Mononuclear cell (primary cell): ENCODE measurements around the gene RIPPLY2. TPM values are rescaled to one million over a fixed set of nuclear protein-coding genes. Genes with fewer than 3 reads are reported as not detected.
"Not testable (repeated sequence)": the region's sequence is repeated elsewhere in the genome, so short reads cannot be mapped to it uniquely, and the experiment has no call there.

Experiments used
- H3K27me3 ChIP-seq: 2 replicates; pipeline ENCODE4 v1.6.0; 2011; ENCODE audit warnings: low read length, control low read depth; ENCODE audit not compliant: insufficient read depth
- H3K4me1 ChIP-seq: 2 replicates; pipeline ENCODE4 v1.5.1; 2011; ENCODE audit warnings: mild to moderate bottlenecking, low read length, control low read depth; ENCODE audit not compliant: insufficient read depth
- H3K4me3 ChIP-seq: 2 replicates; pipeline ENCODE4 v1.5.1; 2011; ENCODE audit warnings: mild to moderate bottlenecking, low read length, moderate library complexity
- H3K9me3 ChIP-seq: 2 replicates; pipeline ENCODE4 v1.5.1; 2011; ENCODE audit warnings: low read depth, mild to moderate bottlenecking, control low read depth, low read length
- total RNA-seq: library from RNA; depleted of rRNA; stranded (reverse); fragments of >200 nt; gene quantifications from one replicate; pipeline ENCODE4 v1.2.3, GENCODE V29; 2012

Gene RIPPLY2
- total RNA-seq, 1 donor: under 0.01 TPM

DNA sequence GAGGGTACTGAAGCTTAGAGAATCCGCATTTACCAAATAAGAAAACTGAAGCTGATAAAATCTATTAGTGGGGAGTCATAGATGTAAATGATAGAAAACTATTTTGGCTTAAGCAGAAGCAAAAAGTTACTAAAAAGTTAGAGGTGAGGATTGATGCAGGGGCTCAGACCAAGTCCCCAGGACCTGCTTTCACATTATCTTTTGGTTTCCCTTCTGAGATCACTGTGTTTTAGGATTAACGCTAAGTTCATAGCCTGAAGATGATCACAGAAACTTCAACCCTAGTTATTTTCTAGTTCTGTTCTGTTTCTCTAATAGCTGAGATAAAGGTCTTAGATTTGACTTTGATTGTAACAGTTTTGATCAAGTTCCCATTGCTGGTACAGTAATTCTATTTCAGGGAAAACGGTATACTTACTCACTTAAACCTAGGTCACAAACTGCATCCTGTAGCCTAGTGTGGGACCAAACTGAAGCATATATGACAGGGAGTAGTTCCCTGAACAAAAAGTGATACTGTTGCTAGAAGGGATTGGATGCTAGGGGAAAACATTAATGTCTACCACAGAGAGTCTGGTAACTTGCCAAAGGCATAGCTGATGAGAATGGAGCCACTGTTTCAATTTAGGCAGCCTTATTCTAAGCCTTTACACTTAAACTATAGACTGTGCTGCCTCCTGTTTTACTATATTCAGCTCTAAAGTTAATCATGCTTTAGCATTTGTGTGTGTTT, 19.4 kb downstream of the RIPPLY2 start:
- Histone ChIP-seq H3K4me3 (no peak overlapping the region), H3K9me3 (no peaks in the 10 kb centered on the region), H3K4me1 (peaks cover 12% of the 10 kb centered on the region), H3K27me3 (no peaks in the 10 kb centered on the region)

DNA sequence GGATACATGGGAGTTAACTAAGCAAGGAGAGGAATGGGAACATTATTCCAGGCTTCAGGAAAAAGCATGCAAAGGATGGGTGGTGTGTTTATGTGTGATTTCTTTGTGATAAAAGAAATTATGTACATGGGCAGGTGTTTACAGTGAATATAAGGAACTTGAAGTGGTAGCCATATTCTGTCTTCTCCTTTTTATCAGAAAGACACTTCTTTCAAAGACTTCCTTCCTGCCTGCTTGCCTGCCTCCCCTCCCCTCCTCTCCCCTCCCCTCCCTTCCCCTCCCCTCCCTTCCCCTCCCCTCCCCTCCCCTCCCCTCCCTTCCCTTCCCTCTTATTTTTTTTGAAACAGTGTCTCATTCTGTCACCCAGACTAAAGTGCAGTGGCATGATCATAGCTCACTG, 20.7 kb downstream of the RIPPLY2 start:
- Histone ChIP-seq H3K4me1 (peaks cover 9% of the 10 kb centered on the region), H3K9me3 (no peaks in the 10 kb centered on the region), H3K27me3 (no peaks in the 10 kb centered on the region), H3K4me3 (no peak overlapping the region)

DNA sequence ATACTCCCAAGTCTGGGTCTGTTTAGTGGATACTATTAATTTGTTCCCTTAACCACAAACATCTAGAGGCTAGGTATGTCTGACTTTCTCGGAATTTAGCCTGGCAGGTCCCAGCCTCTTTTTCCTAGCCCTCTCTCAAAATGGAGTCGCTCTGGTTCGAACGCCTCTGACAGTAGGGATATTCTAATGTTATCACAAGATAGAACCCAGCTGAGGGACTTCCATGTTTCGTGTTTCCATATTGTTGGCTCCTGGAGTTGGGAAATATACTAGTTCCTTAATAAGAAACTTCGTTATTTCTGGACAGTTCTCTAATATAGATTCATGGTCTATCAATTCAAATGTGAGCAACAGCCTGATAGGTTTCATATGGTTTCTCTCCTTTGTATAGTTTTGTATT, 22.7 kb downstream of the RIPPLY2 start:
- Histone ChIP-seq H3K4me3 (no peak overlapping the region), H3K27me3 (no peaks in the 10 kb centered on the region), H3K4me1 (peaks cover 9% of the 10 kb centered on the region), H3K9me3 (no peaks in the 10 kb centered on the region)

DNA sequence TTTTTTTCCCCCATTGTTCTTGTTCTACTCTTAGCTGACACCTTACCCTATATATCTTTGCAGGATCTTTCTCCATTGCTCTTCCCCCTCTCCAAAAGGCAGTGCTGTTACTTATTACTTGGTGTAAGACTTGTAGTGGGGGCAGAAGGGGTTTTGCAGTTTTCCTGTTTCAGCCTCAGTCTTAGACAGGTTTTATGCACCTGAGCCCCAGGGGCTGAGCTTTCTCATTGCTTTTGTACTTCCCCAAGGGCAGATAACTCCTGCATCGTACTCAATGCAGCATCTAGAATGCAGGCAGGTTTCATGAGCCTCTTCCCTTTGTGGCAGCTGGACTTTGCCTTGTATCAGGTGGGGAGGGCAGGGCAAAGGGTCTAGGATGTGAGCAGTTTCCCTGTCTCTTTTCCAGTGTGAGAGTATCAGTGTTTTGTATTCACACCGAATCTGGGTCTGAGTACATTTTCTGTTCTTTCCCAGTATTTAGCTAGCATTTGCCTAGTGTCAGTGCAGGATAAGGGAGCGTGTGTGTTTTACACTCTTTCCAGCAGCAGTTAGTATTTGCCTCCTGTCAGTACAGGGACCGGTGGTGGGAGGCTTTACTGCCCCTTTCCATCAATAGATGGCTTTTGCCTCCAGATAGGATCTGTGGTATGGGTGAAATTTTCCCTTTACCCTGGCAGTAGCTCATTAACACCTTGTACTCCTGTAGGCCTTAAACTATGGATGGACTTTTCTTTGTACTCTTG, 25.9 kb downstream of the RIPPLY2 start:
- Histone ChIP-seq H3K27me3 (no peaks in the 10 kb centered on the region), H3K9me3 (no peaks in the 10 kb centered on the region), H3K4me1 (peaks cover 4% of the 10 kb centered on the region), H3K4me3 (no peak overlapping the region)

DNA sequence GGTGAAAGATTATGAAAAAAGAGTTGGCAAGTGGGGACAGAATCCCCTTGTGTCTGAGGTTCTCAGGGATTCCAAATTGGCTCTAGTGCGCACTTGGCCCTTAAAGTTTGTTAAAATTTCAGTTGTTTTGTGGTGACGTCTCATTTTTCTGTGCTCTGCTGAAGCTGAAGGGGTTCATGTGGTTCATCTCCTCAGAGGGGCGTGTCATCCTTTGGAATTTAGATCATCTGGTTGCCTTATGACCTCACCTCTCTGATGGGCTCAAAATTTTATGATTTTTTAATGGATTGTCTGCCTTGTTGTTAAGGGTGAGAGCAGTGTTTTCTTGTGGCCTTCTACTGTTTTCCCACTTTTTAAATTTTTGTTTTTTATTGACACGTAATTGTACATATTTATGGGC, 26.6 kb downstream of the RIPPLY2 start:
- H3K27me3 ChIP-seq: no peaks in the 10 kb centered on the region
- H3K4me3 ChIP-seq: no peak overlapping the region
- H3K4me1 ChIP-seq: peaks cover 4% of the 10 kb centered on the region
- H3K9me3 ChIP-seq: no peaks in the 10 kb centered on the region

DNA sequence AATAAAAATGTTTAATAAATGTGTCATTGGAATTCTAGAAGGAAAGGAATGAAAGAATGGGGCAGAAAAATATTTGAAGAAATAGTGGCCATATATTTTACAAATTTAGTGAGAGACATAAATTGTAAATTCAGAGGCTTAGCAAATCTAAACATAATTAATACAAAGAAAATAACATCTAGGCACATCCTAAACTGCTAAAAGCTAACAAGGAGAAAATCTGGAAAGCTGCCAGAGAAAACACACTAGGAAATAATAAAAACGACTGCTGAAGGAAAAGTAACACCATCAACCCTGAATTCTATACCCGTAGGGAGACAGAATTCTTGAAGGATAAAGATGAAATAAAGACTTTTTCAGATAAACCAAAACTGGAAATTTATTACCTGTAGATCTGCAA, 30.1 kb downstream of the RIPPLY2 start:
- Histone ChIP-seq H3K4me1 (peaks cover 4% of the 10 kb centered on the region), H3K4me3 (no peak overlapping the region), H3K9me3 (no peaks in the 10 kb centered on the region), H3K27me3 (no peaks in the 10 kb centered on the region)

DNA sequence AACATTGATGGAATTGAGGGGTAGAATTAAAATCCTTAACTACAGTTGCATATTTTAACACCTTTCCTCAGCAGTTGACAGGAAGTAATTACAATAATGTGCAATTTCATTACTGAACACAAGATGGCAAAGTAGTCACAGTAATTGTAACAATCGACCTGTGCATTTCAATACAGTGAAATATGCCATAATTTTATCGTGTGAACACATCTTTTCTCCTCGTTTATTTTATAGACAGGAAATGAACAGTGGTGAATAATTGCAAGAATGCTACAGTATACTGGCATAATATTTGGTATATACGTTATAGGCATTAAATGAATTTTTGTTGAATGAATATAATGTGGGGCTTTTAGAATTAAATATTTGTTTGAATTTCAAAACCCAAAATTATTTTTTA, 31.4 kb downstream of the RIPPLY2 start:
- Histone ChIP-seq H3K27me3 (no peaks in the 10 kb centered on the region), H3K4me1 (peaks cover 4% of the 10 kb centered on the region), H3K4me3 (no peak overlapping the region), H3K9me3 (no peaks in the 10 kb centered on the region)

DNA sequence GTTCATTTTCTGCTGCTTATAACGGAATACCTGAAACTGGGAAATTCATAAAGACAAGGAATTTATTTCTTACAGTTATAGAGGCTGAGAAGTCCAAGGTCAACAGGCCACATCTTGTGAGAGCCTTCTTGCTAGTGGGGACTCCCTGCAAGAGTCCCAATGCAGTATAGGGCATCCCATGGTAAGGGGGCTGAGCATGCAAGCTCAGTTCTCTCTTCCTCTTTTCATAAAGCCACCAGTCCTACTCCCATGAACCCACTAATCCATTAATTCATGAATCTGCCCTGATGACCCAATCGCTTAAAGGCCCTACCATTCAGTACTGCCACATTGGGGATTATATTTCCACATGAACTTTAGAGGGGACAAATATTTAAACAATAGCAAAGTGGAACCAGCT, 32.8 kb downstream of the RIPPLY2 start:
- Histone ChIP-seq H3K4me3 (no peak overlapping the region), H3K9me3 (no peaks in the 10 kb centered on the region), H3K4me1 (peaks cover 3% of the 10 kb centered on the region), H3K27me3 (no peaks in the 10 kb centered on the region)

DNA sequence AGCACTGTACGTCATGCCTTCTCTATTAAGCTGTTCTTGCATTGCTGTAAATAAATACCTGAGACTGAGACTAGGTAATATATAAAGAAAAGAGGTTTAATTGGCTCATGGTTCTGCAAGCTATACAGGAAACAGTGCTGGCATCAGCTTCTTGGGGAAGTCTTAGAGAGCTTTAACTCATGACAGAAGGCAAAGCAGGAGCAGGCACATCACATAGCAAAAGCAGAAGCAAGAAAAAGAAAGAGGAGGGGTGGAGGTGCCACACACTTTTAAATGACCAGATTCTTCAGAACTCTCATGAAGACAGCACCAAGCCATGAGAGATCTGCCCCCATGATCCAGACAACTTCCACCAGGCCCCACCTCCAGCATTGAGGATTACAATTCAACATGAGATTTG, 36.5 kb downstream of the RIPPLY2 start:
- Histone ChIP-seq H3K4me3 (no peak overlapping the region), H3K27me3 (no peaks in the 10 kb centered on the region), H3K4me1 (no peaks in the 10 kb centered on the region), H3K9me3 (no peaks in the 10 kb centered on the region)

DNA sequence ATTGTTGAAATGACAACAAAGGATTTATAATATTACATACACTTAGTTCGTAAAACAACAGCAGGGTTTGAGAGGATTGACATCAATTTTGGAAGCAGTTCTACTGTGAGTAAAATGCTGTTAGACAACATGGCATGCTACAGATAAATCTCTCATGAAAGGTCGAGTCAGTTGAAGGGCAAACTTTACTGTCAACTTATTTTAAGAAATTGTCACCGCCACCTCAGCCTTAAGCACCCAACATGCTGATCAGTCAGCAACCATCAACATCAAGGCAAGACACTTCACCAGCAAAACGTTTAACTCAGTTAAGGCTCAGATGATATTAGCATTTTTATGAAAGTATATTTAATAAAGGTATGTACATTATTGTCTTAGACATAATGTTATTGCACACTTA, 37.4 kb downstream of the RIPPLY2 start:
- H3K4me1 ChIP-seq: no peaks in the 10 kb centered on the region
- H3K9me3 ChIP-seq: no peaks in the 10 kb centered on the region
- H3K27me3 ChIP-seq: no peaks in the 10 kb centered on the region
- H3K4me3 ChIP-seq: no peak overlapping the region

DNA sequence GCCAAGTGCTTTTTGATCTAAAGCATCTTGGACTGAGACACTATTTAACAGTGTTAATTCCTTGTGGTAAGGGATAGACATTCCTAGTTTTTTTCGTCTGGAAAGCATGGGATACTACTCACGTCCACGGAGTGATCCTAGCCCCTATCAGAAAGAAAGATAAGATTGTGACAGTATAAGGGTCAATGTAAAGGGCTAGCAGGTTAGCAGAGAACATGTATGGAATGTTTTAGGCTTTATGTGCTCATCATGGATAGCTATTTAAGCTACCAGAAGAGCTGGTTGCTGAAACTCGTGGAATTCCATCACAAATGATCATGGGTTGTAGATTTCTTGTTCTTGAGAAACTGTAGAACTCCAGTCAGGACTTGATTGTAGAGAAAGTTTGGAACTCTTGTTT, 38.4 kb downstream of the RIPPLY2 start:
- Histone ChIP-seq H3K27me3 (no peaks in the 10 kb centered on the region), H3K4me3 (no peak overlapping the region), H3K9me3 (no peaks in the 10 kb centered on the region), H3K4me1 (no peaks in the 10 kb centered on the region)

DNA sequence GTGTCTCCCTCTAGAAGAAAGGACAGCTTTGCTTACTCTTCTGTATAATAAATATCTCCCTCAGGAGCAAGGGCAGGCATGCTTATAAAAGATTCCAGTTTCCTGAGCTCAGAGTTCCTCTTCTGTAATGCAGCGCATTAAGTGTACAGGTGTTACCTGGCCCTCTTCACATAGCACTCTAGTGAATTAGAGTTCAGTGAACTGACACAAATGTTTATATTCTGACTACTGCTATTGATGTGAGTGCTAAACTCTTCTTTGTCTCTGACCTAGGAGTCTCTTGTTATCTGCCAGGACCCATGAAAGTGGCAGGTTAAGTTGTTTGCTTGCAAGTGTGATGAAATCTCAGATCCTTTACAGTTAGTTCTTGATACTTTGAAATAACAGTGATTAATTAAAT, 39.9 kb downstream of the RIPPLY2 start:
- Histone ChIP-seq H3K4me1 (no peaks in the 10 kb centered on the region), H3K9me3 (no peaks in the 10 kb centered on the region), H3K4me3 (no peak overlapping the region), H3K27me3 (no peaks in the 10 kb centered on the region)

DNA sequence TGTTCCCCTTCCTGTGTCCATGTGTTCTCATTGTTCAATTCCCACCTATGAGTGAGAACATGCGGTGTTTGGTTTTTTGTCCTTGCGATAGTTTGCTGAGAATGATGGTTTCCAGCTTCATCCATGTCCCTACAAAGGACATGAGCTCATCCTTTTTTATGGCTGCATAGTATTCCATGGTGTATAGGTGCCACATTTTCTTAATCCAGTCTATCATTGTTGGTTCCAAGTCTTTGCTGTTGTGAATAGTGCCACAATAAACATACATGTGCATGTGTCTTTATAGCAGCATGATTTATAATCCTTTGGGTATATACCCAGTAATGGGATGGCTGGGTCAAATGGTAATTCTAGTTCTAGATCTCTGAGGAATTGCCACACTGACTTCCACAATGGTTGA, 43.9 kb downstream of the RIPPLY2 start:
- not testable (repeated sequence) for H3K27me3 ChIP-seq, H3K4me3 ChIP-seq, H3K4me1 ChIP-seq, H3K9me3 ChIP-seq

DNA sequence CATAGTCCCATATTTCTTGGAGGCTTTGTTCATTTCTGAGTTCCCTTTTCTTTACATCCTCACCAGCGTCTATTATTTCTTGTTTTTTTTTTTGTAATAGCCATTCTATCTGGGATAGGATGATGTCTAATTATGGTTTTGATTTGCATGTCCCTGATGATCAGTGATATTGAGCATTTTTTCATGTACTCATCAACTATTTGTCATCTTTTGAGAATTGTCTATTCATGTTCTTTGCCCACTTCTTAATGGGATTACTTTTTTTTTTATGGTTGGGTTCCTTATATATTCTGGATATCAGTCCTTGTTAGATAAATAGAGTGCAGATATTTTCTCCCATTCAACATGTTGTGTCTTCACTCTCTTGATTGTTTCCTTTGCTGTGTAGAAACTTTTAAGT, 48.5 kb downstream of the RIPPLY2 start:
- Histone ChIP-seq H3K9me3 (peaks cover 26% of the 10 kb centered on the region), H3K4me1 (no peaks in the 10 kb centered on the region), H3K27me3 (no peaks in the 10 kb centered on the region), H3K4me3 (no peak overlapping the region)

DNA sequence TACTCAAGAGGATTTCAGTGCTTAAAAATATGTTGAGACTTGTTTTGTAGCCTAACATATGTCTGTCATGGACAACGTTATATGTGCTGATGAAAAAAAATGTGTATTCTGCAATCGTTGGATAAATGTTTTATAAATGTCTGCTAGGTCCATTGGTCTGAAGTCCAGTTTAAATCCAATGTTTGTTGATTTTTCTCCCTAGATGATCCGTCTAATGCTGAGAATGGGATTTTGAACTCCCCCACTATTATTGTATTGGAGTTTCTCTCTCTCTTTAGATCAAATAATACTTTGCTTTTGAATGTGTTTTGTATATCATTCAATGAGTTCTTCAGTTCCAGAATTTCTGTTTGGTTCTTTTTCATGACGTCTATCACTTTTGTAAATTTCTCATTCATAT, 51.2 kb downstream of the RIPPLY2 start:
- H3K27me3 ChIP-seq: no peaks in the 10 kb centered on the region
- peaks cover 26% of the 10 kb centered on the region for H3K9me3 ChIP-seq
- H3K4me3 ChIP-seq: no peak overlapping the region
- no peaks in the 10 kb centered on the region for H3K4me1 ChIP-seq

DNA sequence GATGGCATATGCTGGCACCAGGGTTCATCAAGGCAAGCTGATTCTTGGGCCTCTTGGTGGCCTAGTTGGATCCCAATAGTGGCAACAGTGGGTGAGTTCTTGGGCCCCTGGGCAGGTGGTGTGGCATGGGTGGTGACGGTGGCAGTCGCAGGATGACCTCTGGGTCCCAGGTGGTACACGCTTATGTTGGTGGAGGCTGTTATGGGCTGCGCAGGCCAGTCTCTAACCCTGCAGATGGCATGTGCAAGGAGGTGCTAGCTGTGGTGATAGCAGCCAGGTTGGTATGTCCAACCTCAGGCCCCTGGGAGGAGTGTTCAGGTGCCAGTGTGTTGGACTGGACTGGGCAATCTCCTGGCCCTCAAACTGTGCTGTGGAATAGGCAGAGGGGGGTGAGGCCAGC, 52.5 kb downstream of the RIPPLY2 start:
- no peaks in the 10 kb centered on the region for H3K4me1 ChIP-seq
- peaks cover 26% of the 10 kb centered on the region for H3K9me3 ChIP-seq
- no peak overlapping the region for H3K4me3 ChIP-seq
- H3K27me3 ChIP-seq: no peaks in the 10 kb centered on the region
